ENCODE data around the gene SLC1A1. TPM values are rescaled to one million over a fixed set of nuclear protein-coding genes. Genes with fewer than 3 reads are reported as not detected.

The SLC1A1 gene
- 10 to 100 TPM in 4 of 8 experiments, 1 to 10 TPM in 1, under 1 TPM in 3; 0.10 to 13.7 (median 8.2) TPM for total RNA-seq

- H3K27ac ChIP-seq = peak within 1 kb of the TSS in 1 of 2 donors; percentile 29
- in situ Hi-C loops (cut with MboI; ENCODE audit: low pct_unique_long_range_greater_than_20kb in 2 of 9, low sequenced_read_pairs in 9 of 9, unreplicated experiment in 9 of 9) = no loop called here
- peak within 1 kb of the TSS; percentile 40 to 68 (median 64) for H3K4me3 ChIP-seq
- 0 to 3% (median 1%) methylated on average over 4 to 15 of the region's 72 CpGs; no CpG with 5 or more reads in 6 of the 10 experiments for WGBS, 10 experiments
- peaks cover 0 to 4% of the 10 kb centered on the region in 2 donors for H3K4me1 ChIP-seq (replicated peaks in 1 of 2)
- ATAC-seq (replicated peaks in 6 of 8) = peak; percentile 76 to 90 (median 86)
These were observed at the start of gene SLC1A1 for GRCh38 chr9:4489919-4490704. Gene SLC1A1, plus strand, starts transcription at chr9:4490468. Its CDS starts 212 bp downstream, at chr9:4490680.

GRCh38 chr9:4442806-4443205, 47.5 kb upstream of the SLC1A1 start:
- in situ Hi-C loops (cut with MboI; ENCODE audit: low pct_unique_long_range_greater_than_20kb in 2 of 9, low sequenced_read_pairs in 9 of 9, unreplicated experiment in 9 of 9) = no loop called here
- 11 to 92% (median 79%) methylated on average over 1 to 3 of the region's 3 CpGs for WGBS, 10 experiments
- ATAC-seq (replicated peaks in 6 of 8) = no peak
- no peaks in the 10 kb centered on the region for H3K4me1 ChIP-seq (replicated peaks in 1 of 2)
- H3K4me3 ChIP-seq = no peak overlapping the region
- no peak overlapping the region for H3K27ac ChIP-seq

- no peaks in the 10 kb centered on the region for H3K4me1 ChIP-seq (replicated peaks in 1 of 2)
- H3K27ac ChIP-seq = no peak overlapping the region
- in situ Hi-C loops (cut with MboI; ENCODE audit: low pct_unique_long_range_greater_than_20kb in 2 of 9, low sequenced_read_pairs in 9 of 9, unreplicated experiment in 9 of 9) = no loop called here
- ATAC-seq (replicated peaks in 6 of 8) = no peak
- WGBS, 10 experiments = 31 to 100% (median 81%) methylated on average over 1 of the region's 1 CpG
- H3K4me3 ChIP-seq = no peak overlapping the region
These were observed 46.8 kb upstream of the SLC1A1 start for GRCh38 chr9:4443439-4443838.

GRCh38 chr9:4461437-4461836, 28.8 kb upstream of the SLC1A1 start:
- ATAC-seq (replicated peaks in 6 of 8) = no peak
- Histone ChIP-seq H3K27ac (no peak overlapping the region), H3K4me3 (no peak overlapping the region), H3K4me1 (replicated peaks in 1 of 2) (no peaks in the 10 kb centered on the region)
- in situ Hi-C loops (cut with MboI; ENCODE audit: low pct_unique_long_range_greater_than_20kb in 2 of 9, low sequenced_read_pairs in 9 of 9, unreplicated experiment in 9 of 9) = no loop called here
- 20 to 80% (median 57%) methylated on average over 1 to 2 of the region's 2 CpGs; no CpG with 5 or more reads in 2 of the 10 experiments for WGBS, 10 experiments

GRCh38 chr9:4463824-4464223, 26.4 kb upstream of the SLC1A1 start:
- in situ Hi-C loops (cut with MboI; ENCODE audit: low pct_unique_long_range_greater_than_20kb in 2 of 9, low sequenced_read_pairs in 9 of 9, unreplicated experiment in 9 of 9) = no loop called here
- no peaks in the 10 kb centered on the region for H3K4me1 ChIP-seq (replicated peaks in 1 of 2)
- no peak overlapping the region for H3K27ac ChIP-seq
- ATAC-seq (replicated peaks in 6 of 8) = no peak
- no peak overlapping the region for H3K4me3 ChIP-seq
- 7 to 100% (median 65%) methylated on average over 1 to 3 of the region's 3 CpGs for WGBS, 10 experiments

GRCh38 chr9:4464911-4465513, 25.3 kb upstream of the SLC1A1 start:
- Histone ChIP-seq H3K4me1 (replicated peaks in 1 of 2) (no peaks in the 10 kb centered on the region), H3K4me3 (no peak overlapping the region), H3K27ac (no peak overlapping the region)
- in situ Hi-C loops (cut with MboI; ENCODE audit: low pct_unique_long_range_greater_than_20kb in 2 of 9, low sequenced_read_pairs in 9 of 9, unreplicated experiment in 9 of 9) = no loop called here
- 50 to 93% (median 79%) methylated on average over 3 to 11 of the region's 11 CpGs; no CpG with 5 or more reads in 4 of the 10 experiments for WGBS, 10 experiments
- peak in 3 of 8 experiments; percentile 45 to 71 (median 59) for ATAC-seq (replicated peaks in 6 of 8)

- no peak for ATAC-seq (replicated peaks in 6 of 8)
- no peak overlapping the region for H3K27ac ChIP-seq
- in situ Hi-C loops (cut with MboI; ENCODE audit: low pct_unique_long_range_greater_than_20kb in 2 of 9, low sequenced_read_pairs in 9 of 9, unreplicated experiment in 9 of 9) = no loop called here
- H3K4me3 ChIP-seq = no peak overlapping the region
- H3K4me1 ChIP-seq (replicated peaks in 1 of 2) = no peaks in the 10 kb centered on the region
- 0 to 83% (median 65%) methylated on average over 1 to 2 of the region's 2 CpGs for WGBS, 10 experiments
These were observed 24.4 kb upstream of the SLC1A1 start for GRCh38 chr9:4465910-4466309.

GRCh38 chr9:4475301-4475700, 15.0 kb upstream of the SLC1A1 start:
- ATAC-seq (replicated peaks in 6 of 8) = no peak
- Histone ChIP-seq H3K27ac (no peak overlapping the region), H3K4me1 (replicated peaks in 1 of 2) (no peaks in the 10 kb centered on the region), H3K4me3 (no peak overlapping the region)
- 0 to 75% (median 25%) methylated on average over 1 of the region's 1 CpG; no CpG with 5 or more reads in 1 of the 10 experiments for WGBS, 10 experiments
- in situ Hi-C loops (cut with MboI; ENCODE audit: low pct_unique_long_range_greater_than_20kb in 2 of 9, low sequenced_read_pairs in 9 of 9, unreplicated experiment in 9 of 9) = no loop called here

- H3K4me3 ChIP-seq = no peak overlapping the region
- peaks cover 0 to 4% of the 10 kb centered on the region in 2 donors for H3K4me1 ChIP-seq (replicated peaks in 1 of 2)
- no peak overlapping the region for H3K27ac ChIP-seq
- WGBS, 10 experiments = 38 to 94% (median 77%) methylated on average over 1 to 2 of the region's 2 CpGs; no CpG with 5 or more reads in 3 of the 10 experiments
- no peak for ATAC-seq (replicated peaks in 6 of 8)
- in situ Hi-C loops (cut with MboI; ENCODE audit: low pct_unique_long_range_greater_than_20kb in 2 of 9, low sequenced_read_pairs in 9 of 9, unreplicated experiment in 9 of 9) = no loop called here
These were observed 4.1 kb upstream of the SLC1A1 start for GRCh38 chr9:4486176-4486575.

- Histone ChIP-seq H3K4me1 (replicated peaks in 1 of 2) (peaks cover 0 to 4% of the 10 kb centered on the region in 2 donors), H3K4me3 (peak overlapping the region; percentile 40 to 68 (median 64)), H3K27ac (no peak overlapping the region)
- in situ Hi-C loops (cut with MboI; ENCODE audit: low pct_unique_long_range_greater_than_20kb in 2 of 9, low sequenced_read_pairs in 9 of 9, unreplicated experiment in 9 of 9) = no loop called here
- WGBS, 10 experiments = 0 to 20% (median 12%) methylated on average over 1 to 6 of the region's 8 CpGs; no CpG with 5 or more reads in 6 of the 10 experiments
- ATAC-seq (replicated peaks in 6 of 8) = peak in 7 of 8 experiments; percentile 1 to 18 (median 7)
These were observed 728 bp upstream of the SLC1A1 start for GRCh38 chr9:4489562-4489918.

- Histone ChIP-seq H3K4me1 (replicated peaks in 1 of 2) (peaks cover 0 to 4% of the 10 kb centered on the region in 2 donors), H3K4me3 (peak overlapping the region; percentile 40 to 68 (median 64)), H3K27ac (peak overlapping the region in 1 of 2 donors; percentile 29)
- in situ Hi-C loops (cut with MboI; ENCODE audit: low pct_unique_long_range_greater_than_20kb in 2 of 9, low sequenced_read_pairs in 9 of 9, unreplicated experiment in 9 of 9) = no loop called here
- peak in 5 of 8 experiments; percentile 38 to 54 (median 43) for ATAC-seq (replicated peaks in 6 of 8)
- 0 to 9% (median 4%) methylated on average over 1 to 10 of the region's 52 CpGs; no CpG with 5 or more reads in 4 of the 10 experiments for WGBS, 10 experiments
These were observed 697 bp downstream of the SLC1A1 start for GRCh38 chr9:4490705-4491625.

GRCh38 chr9:4491626-4491975, 1.3 kb downstream of the SLC1A1 start:
- Histone ChIP-seq H3K27ac (no peak overlapping the region), H3K4me1 (replicated peaks in 1 of 2) (peaks cover 0 to 4% of the 10 kb centered on the region in 2 donors), H3K4me3 (peak overlapping the region; percentile 40 to 68 (median 64))
- 0 to 88% (median 31%) methylated on average over 1 to 4 of the region's 7 CpGs; no CpG with 5 or more reads in 4 of the 10 experiments for WGBS, 10 experiments
- ATAC-seq (replicated peaks in 6 of 8) = no peak
- in situ Hi-C loops (cut with MboI; ENCODE audit: low pct_unique_long_range_greater_than_20kb in 2 of 9, low sequenced_read_pairs in 9 of 9, unreplicated experiment in 9 of 9) = no loop called here
